GM18508 (cell line): ENCODE results near the gene PCDH15.

Source experiments
- ATAC-seq: cut with Tn5 transposase; IDR thresholded peaks from one replicate; pipeline ENCODE4 v1.9.1; 2021; ENCODE audit warnings: moderate number of reproducible peaks; ENCODE audit not compliant: insufficient read depth, unreplicated experiment

Gene PCDH15

DNA sequence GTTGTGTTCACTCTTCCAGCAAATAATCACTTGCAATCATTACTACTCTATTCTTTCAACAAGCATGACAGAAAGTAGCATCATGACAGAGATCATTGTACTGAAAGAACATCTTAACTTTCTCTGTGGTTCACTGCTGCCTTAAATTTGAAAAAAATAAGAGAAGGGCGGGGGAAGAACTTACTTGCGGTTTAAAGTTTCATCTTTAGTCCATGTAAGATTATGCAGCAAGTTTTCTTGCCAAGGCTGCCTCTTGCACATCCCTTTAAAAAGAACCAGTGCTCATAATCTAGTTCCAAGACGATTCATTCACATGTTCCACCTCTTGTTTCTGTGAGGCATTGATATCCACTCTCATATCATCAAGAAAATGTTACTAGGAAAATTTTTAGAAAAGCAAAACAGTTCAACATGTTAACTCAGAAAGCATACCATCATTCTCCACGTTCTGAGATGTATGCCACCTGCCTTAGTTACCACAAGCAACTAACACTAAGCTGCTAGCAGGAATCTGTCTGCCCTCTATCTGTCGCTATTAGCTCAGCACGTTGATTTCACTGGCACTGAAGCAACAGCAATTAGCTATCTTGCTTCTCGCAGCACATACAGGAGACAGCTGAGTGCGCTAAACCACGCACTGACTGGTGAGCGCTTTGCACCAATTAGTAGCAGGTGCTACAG lies at the start of gene PCDH15:
PCDH15 (minus strand) TSS at position 491 of the 681 bp plus-strand sequence. CDS start 136,969 bp downstream, outside the sequence.
- no peak for ATAC-seq

DNA sequence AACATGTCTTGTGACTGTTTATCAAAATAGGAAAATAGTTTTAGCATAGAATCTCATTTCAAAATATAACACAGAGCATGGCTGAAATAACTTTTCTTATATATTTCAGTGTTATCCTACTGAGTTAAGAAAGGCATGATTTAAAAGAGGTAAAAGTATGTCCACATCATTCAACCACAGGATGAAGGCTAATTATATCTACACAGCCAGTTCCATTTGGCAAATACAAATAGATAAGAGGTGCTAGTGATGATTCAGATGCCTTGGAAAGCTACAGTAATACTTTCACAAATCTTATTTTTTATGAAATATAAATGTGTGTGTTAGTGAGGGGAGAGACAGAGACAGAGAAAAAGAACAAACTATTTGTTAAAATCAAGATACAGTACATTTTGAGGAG lies 42.9 kb upstream of the PCDH15 start:
- ATAC-seq, result no peak

DNA sequence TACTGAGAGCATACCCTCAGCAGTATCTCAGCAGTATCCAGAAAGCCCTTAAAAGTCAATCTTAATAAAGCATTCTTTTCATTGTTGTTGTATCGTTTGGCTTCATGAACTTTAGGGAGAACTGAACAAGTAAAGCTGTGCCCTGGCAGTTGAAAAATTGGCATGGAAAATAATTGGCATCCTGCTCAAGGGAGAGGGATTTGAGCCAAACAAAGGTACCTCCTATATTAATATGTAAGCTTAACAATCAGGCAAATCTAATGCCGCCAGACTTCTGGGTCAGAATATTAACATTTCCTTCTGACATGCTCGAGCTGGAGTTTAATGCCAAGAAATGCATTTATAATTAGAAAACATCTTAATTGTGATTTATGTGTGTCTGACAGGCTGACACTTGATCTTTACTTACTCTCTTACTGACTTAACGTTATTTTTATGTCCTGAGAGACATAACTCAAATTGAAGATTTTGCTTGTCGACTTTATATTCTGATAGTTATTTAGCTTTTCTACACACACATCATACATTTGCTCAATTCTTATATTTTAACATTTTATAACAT lies 42.1 kb upstream of the PCDH15 start:
- ATAC-seq, result no peak

DNA sequence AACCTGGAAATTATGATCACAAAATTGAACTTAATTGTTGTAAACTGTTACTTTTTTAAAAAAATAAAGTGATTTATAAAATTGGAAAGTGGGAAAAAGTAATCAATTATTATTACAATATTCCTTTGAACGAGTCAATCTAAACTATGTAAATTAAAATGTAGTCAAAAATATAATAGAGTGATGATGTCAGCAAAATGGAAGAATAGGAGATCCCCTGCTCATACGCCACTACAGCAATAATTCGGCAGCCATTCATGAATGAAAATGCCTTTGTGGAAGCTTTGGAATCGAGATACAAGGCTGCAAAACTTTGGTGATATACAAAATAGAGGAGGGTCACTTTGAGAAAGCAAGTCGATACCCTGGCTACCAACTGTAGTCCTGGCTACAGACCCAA lies 36.4 kb upstream of the PCDH15 start:
- ATAC-seq, result no peak

DNA sequence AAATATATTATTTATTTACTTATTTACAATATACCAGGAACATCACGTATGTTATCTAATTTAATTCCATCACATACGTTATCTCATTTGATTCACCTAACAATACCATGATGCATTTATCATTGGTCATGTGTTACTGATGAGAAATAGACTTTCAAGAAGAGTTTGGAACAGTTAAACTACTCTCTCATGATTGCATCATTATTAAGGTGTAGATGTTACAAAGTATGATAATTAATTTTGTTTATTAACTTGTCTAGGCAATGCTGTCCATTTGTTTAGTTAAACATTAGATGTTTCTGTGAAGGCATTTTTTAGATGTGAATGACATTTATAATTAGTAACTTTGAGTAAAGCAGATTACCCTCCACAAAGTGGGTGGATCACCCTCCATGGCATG lies 32.0 kb upstream of the PCDH15 start:
- ATAC-seq, result no peak

DNA sequence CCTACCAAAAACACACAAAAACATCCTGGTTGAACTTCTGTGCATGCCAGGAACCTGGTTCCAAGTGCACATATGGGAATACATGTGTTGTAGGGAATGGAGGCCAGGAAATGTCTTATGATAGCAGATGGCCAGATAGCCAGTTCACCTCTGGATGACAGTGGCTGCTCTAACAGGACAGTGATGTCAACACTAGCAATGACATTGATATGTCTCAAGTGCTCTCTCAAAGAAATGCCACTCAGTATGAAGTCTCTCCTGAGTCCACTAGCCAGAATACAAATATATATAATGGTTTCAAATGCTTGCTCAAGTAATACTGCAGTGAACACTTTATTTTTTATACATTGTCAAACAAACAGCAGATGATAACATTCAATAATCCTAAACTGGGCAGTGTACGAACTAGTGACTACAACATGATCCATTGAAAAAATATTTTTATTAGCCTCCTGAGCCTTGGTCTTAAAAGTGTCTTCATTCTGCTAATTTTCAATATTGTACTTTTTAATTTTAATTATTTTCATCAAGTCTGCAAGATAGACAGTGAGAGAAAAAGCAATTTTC lies 26.0 kb upstream of the PCDH15 start:
- no peak for ATAC-seq

DNA sequence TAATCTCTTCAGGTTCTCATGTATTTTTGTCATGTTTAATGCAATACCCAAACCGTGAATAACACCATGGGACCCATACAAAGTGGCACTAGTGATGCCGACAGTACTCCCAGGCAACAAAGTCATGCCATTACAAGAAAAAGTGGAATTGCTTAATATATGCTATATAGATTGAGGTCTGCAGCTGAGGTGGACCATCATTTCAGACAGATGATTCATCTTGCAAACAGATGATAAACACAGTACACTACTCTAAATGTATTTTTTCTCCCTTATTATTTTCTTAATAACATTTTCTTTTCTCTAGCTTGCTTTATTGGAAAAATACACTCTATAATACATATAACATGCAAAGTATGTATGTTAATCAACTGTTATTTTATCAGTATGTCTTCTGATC lies 14.6 kb upstream of the PCDH15 start:
- no peak for ATAC-seq

DNA sequence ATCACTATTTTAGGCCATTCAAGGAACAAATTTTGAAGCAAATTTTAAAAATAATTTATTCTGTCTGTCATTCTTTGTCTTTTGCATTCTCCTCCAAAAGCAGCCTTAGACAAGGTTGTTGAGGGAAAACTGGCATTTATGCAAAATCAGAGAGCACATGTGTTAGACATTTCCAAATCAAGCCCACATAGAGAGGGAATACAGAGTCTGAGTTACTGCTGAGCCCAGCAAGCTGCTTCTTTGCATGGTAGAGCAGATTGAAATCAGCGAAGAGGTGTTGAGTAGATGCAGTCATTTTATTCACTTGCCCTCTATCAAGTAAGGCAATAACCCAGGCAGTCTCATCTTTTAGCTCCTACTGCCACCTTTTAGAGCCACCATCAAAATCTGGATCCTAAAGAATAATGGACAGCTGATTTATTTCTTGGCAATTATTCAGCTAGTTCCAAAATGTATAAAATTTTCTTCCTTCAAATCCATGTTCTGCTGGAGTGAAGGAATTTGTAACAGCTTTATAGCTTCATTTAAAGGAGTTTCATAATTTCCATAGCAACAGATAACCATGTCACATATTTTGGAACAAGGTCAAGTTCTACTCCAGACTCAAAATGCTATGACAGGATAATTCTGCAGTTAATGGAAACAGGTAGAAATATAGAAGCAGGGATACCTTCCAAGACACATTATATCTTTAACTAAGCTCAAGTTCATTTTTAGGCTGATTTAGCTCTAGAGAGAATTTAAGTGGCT lies 7.3 kb upstream of the PCDH15 start:
- ATAC-seq, result no peak

DNA sequence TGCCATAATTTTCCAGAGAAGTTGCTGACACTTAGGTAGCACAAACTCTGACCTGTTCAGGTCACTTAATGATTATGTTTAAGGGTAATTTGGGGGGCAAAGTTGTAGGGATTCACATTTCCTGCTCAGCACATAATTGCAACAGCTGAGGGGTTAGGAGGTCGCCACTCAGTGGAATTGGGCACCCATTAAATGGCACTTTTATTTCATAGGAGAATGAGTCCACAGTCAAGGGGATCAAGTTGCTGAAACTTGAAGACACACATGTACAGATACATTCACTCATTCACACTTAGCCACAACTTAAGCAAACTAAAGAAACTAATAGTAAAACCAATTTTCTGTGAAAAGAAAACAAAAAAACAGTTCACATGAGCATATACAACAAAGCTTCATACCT lies 1.5 kb downstream of the PCDH15 start:
- no peak for ATAC-seq

DNA sequence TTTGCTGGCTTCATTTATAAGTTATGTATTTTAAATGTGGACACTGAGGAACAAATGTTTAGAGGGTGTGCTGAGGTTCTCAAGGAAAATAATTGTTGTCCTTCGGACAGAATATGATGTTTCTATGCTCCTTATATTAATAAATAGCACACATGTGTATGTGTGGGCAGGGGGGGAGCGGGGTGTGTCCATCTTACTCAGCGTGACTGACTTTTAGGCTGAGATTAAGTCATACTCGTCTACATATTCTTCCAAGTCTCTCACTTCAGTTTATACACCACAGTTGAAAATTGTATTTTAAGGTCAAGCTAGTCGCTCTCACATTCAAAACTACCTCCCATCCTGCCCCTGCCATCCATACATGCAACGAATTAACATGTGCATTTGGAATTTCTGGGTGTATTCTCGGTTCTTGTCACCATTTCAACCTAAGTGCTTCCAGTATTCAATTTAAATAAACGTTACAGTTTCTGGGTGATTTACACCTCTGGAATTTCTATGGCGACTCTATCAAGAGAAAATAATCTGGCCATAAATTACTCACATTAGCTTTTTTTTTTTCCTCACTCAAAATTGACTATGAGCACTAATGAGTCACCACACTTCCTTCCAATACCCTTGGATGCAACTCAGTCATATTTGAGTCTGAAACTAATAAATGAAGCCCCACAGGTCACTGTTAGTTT lies 3.3 kb downstream of the PCDH15 start:
- ATAC-seq, result no peak

DNA sequence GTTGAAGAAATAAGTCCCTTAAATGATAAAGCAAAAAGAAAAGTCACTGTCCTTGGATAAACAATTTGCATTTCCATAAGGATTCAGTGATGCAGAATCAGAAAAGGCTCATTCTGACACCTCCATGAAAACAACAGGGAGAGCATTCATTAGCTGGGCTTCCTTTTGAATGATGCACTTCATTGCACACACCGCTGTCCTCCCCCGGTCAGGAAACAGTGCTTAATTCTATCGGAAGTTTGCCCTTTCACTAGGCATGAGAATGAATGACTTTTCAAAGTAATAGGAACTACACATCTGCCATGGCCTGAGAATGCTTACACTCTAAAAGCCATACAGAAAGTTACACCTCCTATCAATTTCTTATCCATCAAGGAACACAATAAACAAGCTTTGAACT lies 4.2 kb downstream of the PCDH15 start:
- no peak for ATAC-seq

DNA sequence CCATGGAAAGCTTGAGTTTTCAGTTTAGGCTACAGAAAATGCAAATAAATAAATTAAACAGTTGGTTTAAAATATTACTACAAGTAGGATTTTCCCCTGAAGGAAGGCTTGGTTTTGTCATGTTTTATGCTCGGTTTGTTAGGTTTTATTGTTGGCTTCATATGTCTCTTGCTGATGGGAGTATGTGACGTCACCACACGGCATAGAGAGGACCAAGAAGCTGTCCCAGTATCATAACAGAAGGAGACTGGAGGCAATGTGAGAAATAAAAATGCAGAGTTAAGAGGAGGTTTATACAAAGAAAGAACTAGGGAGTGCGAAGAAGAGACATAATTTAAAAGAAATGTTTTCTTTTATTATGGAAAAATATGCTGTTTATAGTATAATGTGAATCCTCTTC lies 24.4 kb downstream of the PCDH15 start:
- ATAC-seq, result no peak

DNA sequence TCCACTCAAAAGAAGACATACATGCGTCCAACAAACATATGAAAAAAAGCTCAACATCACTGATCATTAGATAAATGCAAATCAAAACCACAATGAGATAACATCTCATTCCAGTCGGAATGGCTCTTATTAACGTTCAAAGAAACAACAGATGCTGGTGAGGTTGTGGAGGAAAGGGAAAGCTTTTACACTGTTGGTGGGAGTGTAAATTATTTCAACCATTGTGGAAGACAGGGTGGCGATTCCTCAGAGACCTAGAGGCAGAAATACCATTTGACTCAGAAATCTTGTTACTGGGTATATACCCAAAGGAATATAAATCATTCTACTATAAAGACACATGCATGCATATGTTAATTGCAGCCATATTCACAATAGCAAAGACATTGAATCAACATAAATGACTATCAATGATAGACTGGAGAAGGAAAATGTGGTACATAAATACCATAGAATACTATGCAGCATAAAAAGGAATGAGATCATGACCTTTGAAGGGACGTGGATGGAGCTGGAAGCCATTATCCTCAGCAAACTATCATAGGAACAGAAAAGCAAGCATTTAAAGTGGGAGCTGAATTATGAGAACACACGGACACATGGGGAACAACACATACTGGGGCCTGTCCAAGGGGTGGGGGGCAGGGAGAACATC lies 28.4 kb downstream of the PCDH15 start:
- ATAC-seq, result no peak

DNA sequence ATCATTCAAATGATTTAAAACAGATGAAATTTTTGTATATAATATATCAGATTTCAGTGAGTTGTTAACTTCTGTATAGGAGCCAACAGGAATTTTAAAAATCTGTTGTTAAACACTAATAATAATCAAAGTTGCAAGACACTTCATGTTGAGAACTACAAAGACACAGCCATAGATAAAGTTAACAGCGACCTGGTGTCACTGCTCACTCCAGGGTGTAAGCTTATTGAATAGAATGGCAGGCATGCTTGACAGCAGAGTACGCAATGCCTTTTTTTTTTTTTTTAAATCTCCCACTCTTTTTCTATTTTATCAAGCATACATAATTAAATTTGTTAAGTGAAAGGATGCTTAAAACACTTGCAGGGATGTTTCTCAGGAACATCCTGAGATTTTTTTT lies 32.0 kb downstream of the PCDH15 start:
- ATAC-seq, result no peak

DNA sequence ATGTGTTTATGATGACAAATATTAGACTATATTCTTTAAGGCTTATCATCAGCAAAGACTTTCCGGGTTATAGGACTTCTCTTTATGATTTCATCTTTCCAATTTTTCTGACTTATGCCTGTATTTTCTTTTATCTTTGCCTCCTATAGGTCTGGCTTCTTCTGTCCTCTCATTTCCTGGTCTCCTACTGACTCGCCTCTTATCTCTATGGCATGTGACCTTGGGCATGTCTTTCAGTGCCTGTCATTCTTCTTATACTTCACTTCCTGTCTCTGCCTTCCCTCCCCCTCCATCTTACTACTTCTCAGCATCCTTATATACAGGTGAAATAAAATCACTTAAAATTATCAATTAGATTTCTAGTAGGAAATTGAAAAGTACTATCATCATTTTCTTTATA lies 42.2 kb downstream of the PCDH15 start:
- no peak for ATAC-seq

DNA sequence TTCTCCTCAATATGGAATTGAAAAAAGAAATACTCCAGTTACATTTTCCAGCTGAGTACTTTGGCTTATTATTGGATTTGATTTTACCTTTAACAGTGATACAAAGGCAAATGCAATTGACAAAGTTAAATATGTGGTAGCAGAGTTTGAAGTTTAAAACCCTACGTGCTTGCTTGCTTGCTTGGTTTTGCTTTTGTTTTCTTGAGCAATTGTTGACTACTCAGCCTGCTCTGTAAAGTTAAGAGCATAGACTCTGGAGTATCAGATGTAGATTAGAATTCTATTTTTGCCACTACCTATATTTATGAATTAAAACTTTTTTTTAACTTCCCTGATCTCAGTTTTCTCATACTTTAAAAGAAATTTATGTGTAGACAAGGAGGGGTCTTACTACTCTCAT lies 51.4 kb downstream of the PCDH15 start:
- ATAC-seq, result no peak

DNA sequence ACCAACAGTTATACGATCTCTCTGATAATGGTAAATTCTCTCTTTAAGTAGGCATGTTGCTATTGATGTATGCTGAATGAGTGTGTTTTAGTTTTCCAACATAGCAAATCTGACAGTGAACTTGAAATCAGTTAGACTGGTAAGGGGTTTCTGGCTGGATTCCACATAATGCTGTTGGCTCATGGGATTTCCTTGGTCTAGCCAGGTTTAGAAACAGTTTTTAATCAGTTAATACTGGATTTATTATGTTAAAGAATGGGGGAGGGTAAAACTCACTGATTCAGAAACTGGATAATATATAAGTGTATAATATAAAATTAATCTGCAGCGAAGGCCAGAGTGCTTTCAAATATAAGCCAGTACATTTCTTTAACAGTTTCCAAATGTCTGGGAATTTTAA lies 55.6 kb downstream of the PCDH15 start:
- ATAC-seq, result no peak

DNA sequence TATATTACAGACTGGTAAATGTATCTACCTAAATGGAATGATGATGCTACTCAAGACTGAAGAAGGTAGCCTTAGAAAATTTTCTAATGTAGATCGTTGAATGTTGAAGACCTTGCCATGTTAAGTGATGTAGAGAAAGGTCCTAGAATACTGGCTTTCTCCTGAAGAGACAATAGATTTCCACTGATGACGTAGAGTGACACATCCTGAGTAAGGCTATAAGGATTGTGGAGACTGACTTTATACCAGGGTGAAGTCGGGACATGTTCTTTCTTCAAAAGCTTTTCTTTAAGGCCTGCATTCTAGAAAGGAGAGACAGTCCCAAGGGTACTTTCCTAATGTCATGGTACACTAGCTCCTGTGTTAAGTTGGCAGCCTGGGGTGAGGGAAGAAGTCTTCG lies 58.6 kb downstream of the PCDH15 start:
- ATAC-seq, result no peak

DNA sequence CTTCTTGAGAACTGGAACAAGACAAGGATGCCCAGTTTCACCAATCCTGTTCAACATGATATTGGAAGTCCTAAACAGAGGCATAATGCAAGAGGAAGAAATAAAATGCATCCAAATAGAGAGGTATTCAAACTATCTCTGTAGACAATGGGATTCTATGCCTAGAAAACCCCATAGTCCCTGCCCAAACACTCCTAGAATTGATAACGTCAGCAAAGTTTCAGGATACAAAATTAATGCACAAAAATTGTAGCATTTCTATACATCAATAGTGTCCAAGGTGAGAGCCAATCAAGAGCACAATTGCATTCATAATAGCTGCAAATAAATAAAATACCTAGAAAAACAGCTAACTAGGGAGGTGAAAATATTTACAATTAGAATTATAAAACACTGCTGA lies 72.5 kb downstream of the PCDH15 start:
- no peak for ATAC-seq

DNA sequence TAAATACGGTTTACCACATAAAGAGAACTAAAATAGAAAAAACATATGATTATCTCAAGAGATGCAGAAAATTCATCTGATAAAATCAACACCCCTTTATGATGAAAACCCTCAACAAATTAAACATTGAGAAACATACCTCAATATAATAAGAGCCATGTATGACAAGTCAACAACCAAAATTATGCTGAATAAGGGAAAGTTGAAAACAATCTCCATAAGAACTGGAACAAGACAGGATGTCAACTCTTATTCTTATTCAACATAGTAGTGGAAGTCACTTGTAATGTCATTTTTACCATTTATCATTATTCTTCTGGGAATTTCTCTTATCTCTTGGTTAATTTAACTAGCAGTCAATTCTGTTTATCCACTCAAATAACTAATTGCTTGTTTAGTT lies 79.0 kb downstream of the PCDH15 start:
- no peak for ATAC-seq
